GM12864 (cell line): ENCODE results near the gene SEPTIN5.

Experiments
- DNase-seq: peaks from one replicate; pipeline ENCODE4 v3.0.0-alpha.2; 2011; ENCODE audit warnings: low read depth
- H3K4me3 ChIP-seq: 2 replicates; pipeline ENCODE4 v1.5.1; 2011; ENCODE audit warnings: mild to moderate bottlenecking, low read depth, low read length, control low read depth
- TF ChIP-seq, protein P1 (sequence below): IDR thresholded peaks from 2 replicates; pipeline ENCODE4 v1.5.1; 2011; ENCODE audit warnings: low read depth, mild to moderate bottlenecking, moderate library complexity, low read length, control low read depth, inconsistent platforms; ENCODE audit errors: missing control alignments

Gene SEPTIN5

DNA sequence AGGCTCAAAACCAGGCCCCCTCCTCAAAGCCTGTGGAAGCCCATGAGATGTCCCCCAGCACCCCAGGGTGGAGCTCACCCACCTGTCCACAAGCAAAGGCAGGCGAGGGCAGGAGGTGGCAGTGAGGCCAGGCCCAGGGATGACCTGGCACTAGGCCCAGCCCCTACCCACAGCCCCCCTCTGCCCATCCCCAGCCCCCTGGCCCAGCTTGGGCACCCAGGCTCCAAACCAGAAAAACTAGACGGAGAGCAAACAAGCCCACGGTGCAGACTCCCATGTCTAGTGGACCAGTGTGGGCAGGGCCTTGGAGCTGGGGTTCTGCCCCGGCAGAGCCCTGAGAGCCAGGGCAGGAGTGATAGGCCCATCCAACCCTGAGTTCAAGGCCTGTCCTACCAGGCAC lies 29.3 kb downstream of the SEPTIN5 start:
- DNase-seq = no peak
- TF ChIP-seq, protein P1, sequence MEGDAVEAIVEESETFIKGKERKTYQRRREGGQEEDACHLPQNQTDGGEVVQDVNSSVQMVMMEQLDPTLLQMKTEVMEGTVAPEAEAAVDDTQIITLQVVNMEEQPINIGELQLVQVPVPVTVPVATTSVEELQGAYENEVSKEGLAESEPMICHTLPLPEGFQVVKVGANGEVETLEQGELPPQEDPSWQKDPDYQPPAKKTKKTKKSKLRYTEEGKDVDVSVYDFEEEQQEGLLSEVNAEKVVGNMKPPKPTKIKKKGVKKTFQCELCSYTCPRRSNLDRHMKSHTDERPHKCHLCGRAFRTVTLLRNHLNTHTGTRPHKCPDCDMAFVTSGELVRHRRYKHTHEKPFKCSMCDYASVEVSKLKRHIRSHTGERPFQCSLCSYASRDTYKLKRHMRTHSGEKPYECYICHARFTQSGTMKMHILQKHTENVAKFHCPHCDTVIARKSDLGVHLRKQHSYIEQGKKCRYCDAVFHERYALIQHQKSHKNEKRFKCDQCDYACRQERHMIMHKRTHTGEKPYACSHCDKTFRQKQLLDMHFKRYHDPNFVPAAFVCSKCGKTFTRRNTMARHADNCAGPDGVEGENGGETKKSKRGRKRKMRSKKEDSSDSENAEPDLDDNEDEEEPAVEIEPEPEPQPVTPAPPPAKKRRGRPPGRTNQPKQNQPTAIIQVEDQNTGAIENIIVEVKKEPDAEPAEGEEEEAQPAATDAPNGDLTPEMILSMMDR = no peak
- no peak overlapping the region for H3K4me3 ChIP-seq

DNA sequence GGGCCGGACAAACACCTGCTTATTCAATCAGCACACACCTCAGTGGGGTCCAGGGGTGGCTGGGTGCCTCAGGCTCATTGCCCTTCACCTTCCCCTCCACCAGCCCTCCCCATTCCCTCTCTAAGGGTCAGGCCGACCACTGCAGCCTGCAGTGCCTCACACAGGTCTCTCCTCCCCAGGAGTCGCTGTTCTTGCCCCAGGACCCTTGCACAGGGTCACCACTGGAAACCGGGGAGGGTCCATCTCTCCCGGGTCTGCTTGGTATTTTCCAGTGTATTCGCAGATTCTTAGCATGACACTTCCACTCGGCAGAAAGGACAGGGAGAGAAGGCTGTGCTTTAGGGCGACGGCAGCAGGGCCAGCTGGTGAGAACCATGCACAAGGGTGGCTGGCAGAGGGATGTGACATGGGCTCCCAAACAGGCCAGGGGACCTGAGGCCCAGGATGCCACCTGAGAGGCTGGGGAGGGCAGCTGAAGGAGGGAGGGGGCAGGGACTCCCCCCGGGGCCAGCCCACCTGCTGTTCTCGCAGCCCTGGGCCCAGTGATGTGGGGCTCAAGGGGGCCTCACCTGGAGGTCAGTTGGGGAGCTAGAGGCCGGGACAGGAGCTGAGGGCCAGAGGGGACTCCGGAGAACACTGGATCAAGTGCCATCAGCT lies 30.2 kb downstream of the SEPTIN5 start:
- H3K4me3 ChIP-seq = no peak overlapping the region
- TF ChIP-seq, protein P1 = no peak
- no peak for DNase-seq

GRCh38 chr22:19745155-19746101 lies 31.1 kb downstream of the SEPTIN5 start:
- no peak for DNase-seq
- H3K4me3 ChIP-seq = no peak overlapping the region
- TF ChIP-seq, protein P1 = no peak

GRCh38 chr22:19746726-19747125 lies 32.4 kb downstream of the SEPTIN5 start:
- TF ChIP-seq, protein P1 = no peak
- no peak overlapping the region for H3K4me3 ChIP-seq
- no peak for DNase-seq

- DNase-seq = no peak
- TF ChIP-seq, protein P1 = no peak
- H3K4me3 ChIP-seq = no peak overlapping the region
These were observed 33.2 kb downstream of the SEPTIN5 start for GRCh38 chr22:19747551-19747950.

- DNase-seq = no peak
- no peak overlapping the region for H3K4me3 ChIP-seq
- TF ChIP-seq, protein P1 = no peak
These were observed 33.8 kb downstream of the SEPTIN5 start for GRCh38 chr22:19748139-19748538.
